Colonic mucosa (tissue), 4 donors: ENCODE measurements around the gene HOXD9. TPM values are rescaled to one million over a fixed set of nuclear protein-coding genes. Genes with fewer than 3 reads are reported as not detected.

Experiments used
- DNase-seq: peaks from one replicate; pipeline ENCODE4 v3.0.0-alpha.2; 2020
- H3K27ac ChIP-seq: fragments of 200-600 bp; one replicate; pipeline ENCODE4 v1.8.0; 2021
- H3K27me3 ChIP-seq: fragments of 200-600 bp; one replicate; pipeline ENCODE4 v1.8.0; 2021
- H3K36me3 ChIP-seq: fragments of 200-600 bp; one replicate; pipeline ENCODE4 v1.8.0; 2021
- H3K4me1 ChIP-seq: fragments of 200-600 bp; one replicate; pipeline ENCODE4 v1.8.0; 2021; ENCODE audit warnings: mild to moderate bottlenecking
- H3K4me3 ChIP-seq: fragments of 200-600 bp; one replicate; pipeline ENCODE4 v1.8.0; 2021
- H3K9ac ChIP-seq, 2 donors: one replicate each; pipeline ENCODE4 v1.7.0; 2013; ENCODE audit warnings: control low read depth in 2 of 2, low read depth in 2 of 2, low read length in 2 of 2
- H3K9me3 ChIP-seq: fragments of 200-600 bp; one replicate; pipeline ENCODE4 v1.8.0; 2021
- CTCF ChIP-seq: fragments of 200-600 bp; IDR thresholded peaks from one replicate; pipeline ENCODE4 v1.8.0; 2022; ENCODE audit warnings: antibody characterized with exemption, mild to moderate bottlenecking
- intact Hi-C: fragments of 100-400 bp; cut with DNase I; formaldehyde crosslinking; loops from one replicate; pipeline ENCODE4 v1.14.1; 2022
- total RNA-seq, 2 donors: library from RNA; stranded (reverse); fragmentation: NEBNext Ultra II Directional in 1 of 2; extraction: Animal tissue kit (Norgen Biotek cat#: 25700) in 1 of 2; gene quantifications; one replicate each; pipeline ENCODE4 v1.2.1, GENCODE V29; 2021
- donor health status: healthy.
- donor health status: DM: no; HTN: no; CAD: no.
- donor health status: DM: no; HTN: no; CAD: no.

The HOXD9 gene
- total RNA-seq, 2 donors from 2014 or later, result 0.86 to 1.7 TPM

GRCh38 chr2:176165370-176166050, 43.0 kb downstream of the HOXD9 start:
- Histone ChIP-seq H3K9me3 (no peaks in the 10 kb centered on the region), H3K27ac (no peak overlapping the region), H3K9ac (no peak overlapping the region), H3K4me3 (no peak overlapping the region), H3K36me3 (no peaks in the 10 kb centered on the region), H3K27me3 (peaks cover 36% of the 10 kb centered on the region), H3K4me1 (no peaks in the 10 kb centered on the region)
- intact Hi-C loops, result no loop called here
- TF ChIP-seq CTCF, result no peak
- no peak for DNase-seq

GRCh38 chr2:176166272-176166671, 43.8 kb downstream of the HOXD9 start:
- Histone ChIP-seq H3K27me3 (peaks cover 36% of the 10 kb centered on the region), H3K9ac (no peak overlapping the region), H3K4me1 (no peaks in the 10 kb centered on the region), H3K27ac (no peak overlapping the region), H3K9me3 (no peaks in the 10 kb centered on the region), H3K4me3 (no peak overlapping the region), H3K36me3 (no peaks in the 10 kb centered on the region)
- no peak for TF ChIP-seq CTCF
- no peak for DNase-seq
- intact Hi-C loops, result no loop called here

GRCh38 chr2:176167398-176167797, 44.9 kb downstream of the HOXD9 start:
- H3K4me1 ChIP-seq, result no peaks in the 10 kb centered on the region
- no peak overlapping the region for H3K9ac ChIP-seq
- H3K4me3 ChIP-seq, result no peak overlapping the region
- no peaks in the 10 kb centered on the region for H3K36me3 ChIP-seq
- no peak overlapping the region for H3K27ac ChIP-seq
- H3K27me3 ChIP-seq, result peaks cover 35% of the 10 kb centered on the region
- TF ChIP-seq CTCF, result no peak
- no peaks in the 10 kb centered on the region for H3K9me3 ChIP-seq
- intact Hi-C loops, result no loop called here
- no peak for DNase-seq

GRCh38 chr2:176169181-176169580, 46.7 kb downstream of the HOXD9 start:
- no peak overlapping the region for H3K9ac ChIP-seq
- H3K9me3 ChIP-seq, result no peaks in the 10 kb centered on the region
- H3K27ac ChIP-seq, result no peak overlapping the region
- H3K4me3 ChIP-seq, result no peak overlapping the region
- no peaks in the 10 kb centered on the region for H3K4me1 ChIP-seq
- intact Hi-C loops, result no loop called here
- TF ChIP-seq CTCF, result no peak
- no peaks in the 10 kb centered on the region for H3K36me3 ChIP-seq
- no peak for DNase-seq
- H3K27me3 ChIP-seq, result peaks cover 27% of the 10 kb centered on the region

- H3K9ac ChIP-seq, result no peak overlapping the region
- H3K27me3 ChIP-seq, result peaks cover 27% of the 10 kb centered on the region
- no peaks in the 10 kb centered on the region for H3K9me3 ChIP-seq
- no peak for TF ChIP-seq CTCF
- H3K4me3 ChIP-seq, result no peak overlapping the region
- no peak overlapping the region for H3K27ac ChIP-seq
- no peak for DNase-seq
- H3K4me1 ChIP-seq, result no peaks in the 10 kb centered on the region
- intact Hi-C loops, result no loop called here
- no peaks in the 10 kb centered on the region for H3K36me3 ChIP-seq
Observed at GRCh38 chr2:176169711-176170110, 47.2 kb downstream of the HOXD9 start.
